Measurements from ENCODE around the gene NLRP10. TPM values are rescaled to one million over a fixed set of nuclear protein-coding genes. Genes with fewer than 3 reads are reported as not detected.
A peak's percentile ranks its signal among the peaks of the same experiment; 100 is the strongest.

Gene NLRP10
- total and polyA plus RNA-seq, 2 of the 13 experiments (the other 11 are each of a cell fraction or from before 2014, with no cell fraction given): not detected

DNA sequence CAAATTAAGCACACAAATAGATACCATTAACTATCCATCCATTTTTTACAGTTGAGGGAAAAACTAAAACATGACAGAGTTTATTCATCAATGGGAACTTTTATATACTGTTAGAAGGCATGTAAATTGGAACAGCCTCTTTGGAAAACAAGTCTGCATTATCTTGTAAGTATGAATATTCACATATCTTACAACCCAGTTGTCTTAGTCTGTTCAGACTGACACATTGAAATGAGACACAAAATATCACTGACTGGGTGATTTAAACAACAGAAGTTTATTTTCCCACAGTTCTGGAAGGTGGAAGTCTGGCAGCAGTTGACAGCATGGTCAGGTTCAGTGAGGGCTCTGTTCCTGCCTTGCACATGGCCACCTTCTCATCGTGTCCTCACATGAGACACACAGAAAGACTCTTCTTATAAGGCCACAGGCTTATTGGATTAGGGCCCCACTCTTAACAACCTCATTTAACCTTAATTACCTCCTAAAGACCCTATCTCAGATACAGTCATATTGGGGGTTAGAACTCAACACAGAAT is 16.4 kb upstream of the NLRP10 start (continued):
- TF ChIP-seq ZBTB20 (CRISPR knock-in tag; IDR thresholded peaks at IDR 0.05; ENCODE audit: borderline replicate concordance, low read depth) (no peak), ELF1 (CRISPR knock-in tag; IDR thresholded peaks at IDR 0.05) (no peak), ZBTB8A (CRISPR knock-in tag; IDR thresholded peaks at IDR 0.05; ENCODE audit: borderline replicate concordance, low read depth) (no peak), ZFP41 (CRISPR knock-in tag; IDR thresholded peaks at IDR 0.05; ENCODE audit: borderline replicate concordance) (no peak), NCOA5 (CRISPR knock-in tag; IDR thresholded peaks at IDR 0.05) (no peak)

DNA sequence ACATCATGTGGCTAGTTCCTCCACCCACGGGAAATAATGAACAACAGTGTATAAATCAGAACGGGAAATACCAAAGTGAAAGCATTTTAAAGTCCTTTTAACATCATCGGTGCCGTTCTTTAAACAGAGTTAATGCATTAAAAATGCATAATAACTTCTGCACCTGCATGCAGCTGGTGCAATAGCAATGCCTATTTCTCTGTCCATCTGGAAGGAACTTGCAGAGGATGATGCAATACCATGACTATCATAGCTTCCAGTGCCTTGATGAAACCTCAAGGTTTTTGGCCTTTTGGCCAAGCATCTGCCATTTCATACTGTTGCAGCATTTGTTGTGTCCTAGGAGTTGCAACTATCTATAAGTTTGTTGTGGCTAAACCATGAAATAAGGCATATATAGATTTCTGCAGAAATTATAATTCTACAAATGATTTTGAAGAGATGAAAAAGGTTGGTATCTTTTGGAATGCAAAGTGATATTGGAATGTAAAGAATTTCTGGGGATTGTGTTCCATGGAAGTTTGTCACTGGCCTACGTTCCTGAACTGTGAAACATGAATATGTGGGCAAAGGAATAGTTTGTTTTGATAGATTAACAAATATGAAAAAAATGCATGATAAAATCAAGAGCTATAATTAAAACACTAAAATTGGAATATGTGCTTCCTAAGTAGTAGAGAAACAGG is 12.1 kb upstream of the NLRP10 start:
- 38% methylated on average over 5 of the region's 5 CpGs for WGBS (ENCODE audit: low lambda C conversion rate)
- FAIRE-seq: no peak

More for the DNA sequence above, 12.1 kb upstream of the NLRP10 start:
- H3K27ac ChIP-seq (ENCODE audit: extremely low read length, insufficient read depth, low read length): no peak overlapping the region
- no peak for DNase-seq (ENCODE audit: low spot score)
- H3K4me2 ChIP-seq (ENCODE audit: low read depth, low read length): no peak overlapping the region
- H2AFZ ChIP-seq (ENCODE audit: low read length): no peak overlapping the region
- H3K9ac ChIP-seq (ENCODE audit: insufficient read depth, low read depth, low read length): no peak overlapping the region
- BruUV-seq (replicated peaks): no TSS peak
- TF ChIP-seq CHD4 (IDR thresholded peaks at IDR 0.05; ENCODE audit: borderline replicate concordance, low read length) (no peak), ZMYM2 (CRISPR knock-in tag; IDR thresholded peaks at IDR 0.05) (no peak), ZFP1 (CRISPR knock-in tag; IDR thresholded peaks at IDR 0.05) (no peak), CEBPB (IDR thresholded peaks at IDR 0.05; ENCODE audit: borderline replicate concordance, low read depth, low read length) (peak; percentile 71), TEF (CRISPR knock-in tag; IDR thresholded peaks at IDR 0.05) (no peak), CREM (IDR thresholded peaks at IDR 0.05) (no peak), CREM (CRISPR knock-in tag; IDR thresholded peaks at IDR 0.05) (no peak), SP140L (CRISPR knock-in tag; IDR thresholded peaks at IDR 0.05; ENCODE audit: borderline replicate concordance) (no peak), ZNF644 (CRISPR knock-in tag; IDR thresholded peaks at IDR 0.05; ENCODE audit: low read depth) (no peak), HDAC1 (CRISPR knock-in tag; IDR thresholded peaks at IDR 0.05) (no peak), DMAP1 (CRISPR knock-in tag; IDR thresholded peaks at IDR 0.05) (no peak), CEBPG (CRISPR knock-in tag; IDR thresholded peaks at IDR 0.05) (peak; percentile 47; the same call in 1 of the 2 replicates), ATF7 (IDR thresholded peaks at IDR 0.05) (peak; percentile 23; the same call in 1 of the 2 replicates), ATF7 (CRISPR knock-in tag; IDR thresholded peaks at IDR 0.05) (no peak), ELF3 (CRISPR knock-in tag; IDR thresholded peaks at IDR 0.05) (no peak), SIX1 (CRISPR knock-in tag; IDR thresholded peaks at IDR 0.05; ENCODE audit: borderline replicate concordance) (no peak)
- TF ChIP-seq, protein P1, sequence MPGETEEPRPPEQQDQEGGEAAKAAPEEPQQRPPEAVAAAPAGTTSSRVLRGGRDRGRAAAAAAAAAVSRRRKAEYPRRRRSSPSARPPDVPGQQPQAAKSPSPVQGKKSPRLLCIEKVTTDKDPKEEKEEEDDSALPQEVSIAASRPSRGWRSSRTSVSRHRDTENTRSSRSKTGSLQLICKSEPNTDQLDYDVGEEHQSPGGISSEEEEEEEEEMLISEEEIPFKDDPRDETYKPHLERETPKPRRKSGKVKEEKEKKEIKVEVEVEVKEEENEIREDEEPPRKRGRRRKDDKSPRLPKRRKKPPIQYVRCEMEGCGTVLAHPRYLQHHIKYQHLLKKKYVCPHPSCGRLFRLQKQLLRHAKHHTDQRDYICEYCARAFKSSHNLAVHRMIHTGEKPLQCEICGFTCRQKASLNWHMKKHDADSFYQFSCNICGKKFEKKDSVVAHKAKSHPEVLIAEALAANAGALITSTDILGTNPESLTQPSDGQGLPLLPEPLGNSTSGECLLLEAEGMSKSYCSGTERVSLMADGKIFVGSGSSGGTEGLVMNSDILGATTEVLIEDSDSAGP (CRISPR knock-in tag; IDR thresholded peaks at IDR 0.05; ENCODE audit: borderline replicate concordance): no peak
- H3K79me2 ChIP-seq (ENCODE audit: insufficient read depth, low read length): no peaks in the 10 kb centered on the region
- no peaks in the 10 kb centered on the region for H3K36me3 ChIP-seq (replicated peaks in 1 of 2; ENCODE audit: control insufficient read depth in 1 of 2, insufficient read depth in 2 of 2, low read length in 2 of 2)
- in situ Hi-C loops (cut with HindIII; ENCODE audit: extremely low pct_ligation_motif_present, low pct_unique_long_range_greater_than_20kb): no loop called here
- no peaks in the 10 kb centered on the region for H3K4me1 ChIP-seq (ENCODE audit: insufficient read depth, low read length)
- no peaks in the 10 kb centered on the region for H4K20me1 ChIP-seq (ENCODE audit: insufficient read depth, low read length)
- no peaks in the 10 kb centered on the region for H3K27me3 ChIP-seq (ENCODE audit: control insufficient read depth in 1 of 2, insufficient read depth in 2 of 2, low read length in 2 of 2)
- POLR2A ChIA-PET: no interaction called here
- no peak overlapping the region for H3K4me3 ChIP-seq (replicated peaks in 1 of 3; ENCODE audit: insufficient read depth in 1 of 3, low read depth in 2 of 3, low read length in 3 of 3)
- no peaks in the 10 kb centered on the region for H3K9me3 ChIP-seq (ENCODE audit: low read length)
- no peak for ATAC-seq
- intact Hi-C loops (cut with micrococcal nuclease; ENCODE audit: unreplicated experiment): no loop called here
- CTCF ChIA-PET (ENCODE audit: low intra/inter-chr PET ratio, low total read pairs): no interaction called here
